CD1c-positive myeloid dendritic cell (primary cell): ENCODE results near the gene CALY.
"Not testable (repeated sequence)": the region's sequence is repeated elsewhere in the genome, so short reads cannot be mapped to it uniquely, and the experiment has no call there.

ENCODE experiments used
- DNase-seq: peaks from one replicate; pipeline ENCODE4 v3.0.0-alpha.2; 2016; ENCODE audit errors: extremely low spot score

Gene CALY

DNA sequence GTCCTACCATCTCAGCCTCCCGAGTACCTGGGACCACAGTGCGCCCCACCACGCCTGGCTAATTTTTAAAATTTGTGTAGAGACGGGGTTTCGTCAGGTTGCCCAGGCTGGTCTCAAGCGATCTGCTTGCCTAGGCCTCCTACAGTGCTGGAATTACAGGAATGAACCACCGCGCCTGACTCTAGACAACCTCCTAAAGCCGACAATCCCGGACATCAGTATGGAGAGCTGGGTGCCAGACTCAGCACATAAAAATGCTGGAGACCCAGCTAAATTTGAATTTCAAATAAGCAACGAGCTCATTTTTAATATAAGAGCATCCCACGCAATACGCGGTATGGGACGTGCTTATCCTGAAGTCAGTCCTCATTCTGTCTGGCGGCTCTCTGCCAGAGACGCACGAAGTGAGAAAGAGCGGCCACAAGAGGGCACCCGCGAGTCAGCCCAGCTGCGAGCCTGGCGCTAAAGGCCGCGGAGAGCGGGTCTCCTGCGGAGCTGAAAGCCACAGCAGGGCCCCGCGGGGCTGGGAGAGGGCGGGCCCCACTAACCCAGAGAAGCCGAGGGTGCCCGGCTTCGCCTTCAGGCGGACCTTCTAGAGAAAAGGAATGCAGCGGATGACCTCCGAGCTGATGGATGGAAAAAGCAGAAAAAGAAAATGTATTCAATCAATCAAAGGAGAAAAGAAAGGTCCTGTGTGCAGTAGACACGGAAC is 7.0 kb downstream of the CALY start:
- peak; percentile 90 for DNase-seq

DNA sequence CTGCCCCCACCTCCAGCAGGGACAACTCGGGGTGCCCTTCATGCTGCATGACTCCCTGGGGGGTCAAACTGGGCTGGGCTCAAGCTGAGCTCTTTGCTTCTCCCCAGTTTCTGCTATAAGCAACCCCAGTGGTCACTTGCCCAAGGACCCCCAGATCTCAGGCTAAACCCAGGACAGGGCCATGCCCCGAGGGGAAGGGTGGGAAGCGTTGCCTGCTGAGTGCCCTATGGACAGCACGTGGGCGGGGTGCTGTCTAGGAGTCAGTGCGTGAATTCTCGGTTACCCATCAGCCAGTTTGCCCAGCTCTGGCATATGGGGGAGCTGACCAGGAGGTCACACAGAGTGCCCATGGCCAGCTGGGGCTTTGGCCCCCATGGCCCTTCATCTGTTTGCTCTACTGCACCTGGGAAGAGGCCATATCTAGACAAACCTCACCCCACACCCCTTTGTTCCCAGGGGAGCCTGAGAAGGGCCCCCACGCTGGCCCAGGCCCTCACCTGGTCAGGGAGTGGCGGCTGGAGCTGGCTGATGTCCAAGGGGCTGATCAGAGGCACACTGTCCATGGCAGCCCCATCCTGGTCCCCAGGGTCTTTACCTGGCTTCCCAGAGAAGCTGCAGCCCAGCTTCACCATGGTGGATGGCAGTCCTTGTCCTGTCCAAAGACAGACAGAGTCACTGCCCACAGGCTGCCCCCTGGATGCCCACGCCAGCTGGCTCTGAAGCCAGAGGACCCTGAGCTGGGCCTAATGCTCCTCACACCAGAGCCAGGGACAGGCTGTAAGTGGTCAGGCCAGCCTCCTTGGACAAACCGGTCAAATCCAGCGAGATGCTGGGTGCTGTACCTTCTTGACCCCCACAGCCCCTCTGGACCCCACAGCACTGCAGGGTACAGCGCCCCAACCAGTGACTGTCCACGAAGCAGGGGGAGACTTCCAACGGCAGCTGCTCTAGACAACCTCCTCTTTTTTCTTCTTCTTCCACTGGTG is 8.0 kb downstream of the CALY start:
- no peak for DNase-seq

DNA sequence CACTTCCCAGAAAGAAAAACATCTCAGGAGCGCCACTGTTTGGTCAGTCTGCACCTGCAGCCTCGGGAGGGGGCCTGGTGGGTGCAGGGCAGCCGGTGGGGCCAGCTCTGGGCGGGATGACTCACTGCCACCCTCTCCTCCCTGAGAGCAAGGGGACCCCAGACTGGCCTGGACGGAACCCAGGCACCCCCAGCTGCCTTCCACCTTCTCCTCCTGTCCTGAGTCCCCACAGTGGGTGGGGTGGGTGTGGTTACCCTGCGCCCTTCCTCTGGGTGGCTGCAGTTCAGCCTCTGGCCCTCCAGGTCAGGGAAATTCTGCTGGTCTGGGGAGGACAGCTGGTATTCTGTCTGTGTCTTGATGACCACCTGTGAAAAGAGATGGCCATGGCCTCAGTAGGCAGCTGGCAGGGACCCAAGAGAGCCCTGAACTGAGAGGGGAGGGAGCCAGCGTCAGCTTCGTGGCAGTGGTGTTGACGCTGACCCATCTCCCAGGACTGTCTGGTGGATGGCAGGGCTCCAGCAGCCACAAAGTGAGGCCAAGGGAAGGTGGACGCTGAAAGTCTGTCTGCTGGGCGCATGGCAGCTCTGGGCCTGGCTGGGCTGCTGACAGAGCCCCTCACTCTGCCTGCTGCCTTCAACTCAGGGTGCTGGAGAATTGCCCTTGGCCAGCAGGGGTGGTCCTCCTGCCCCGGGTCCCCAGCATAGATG is 8.9 kb downstream of the CALY start:
- no peak for DNase-seq

DNA sequence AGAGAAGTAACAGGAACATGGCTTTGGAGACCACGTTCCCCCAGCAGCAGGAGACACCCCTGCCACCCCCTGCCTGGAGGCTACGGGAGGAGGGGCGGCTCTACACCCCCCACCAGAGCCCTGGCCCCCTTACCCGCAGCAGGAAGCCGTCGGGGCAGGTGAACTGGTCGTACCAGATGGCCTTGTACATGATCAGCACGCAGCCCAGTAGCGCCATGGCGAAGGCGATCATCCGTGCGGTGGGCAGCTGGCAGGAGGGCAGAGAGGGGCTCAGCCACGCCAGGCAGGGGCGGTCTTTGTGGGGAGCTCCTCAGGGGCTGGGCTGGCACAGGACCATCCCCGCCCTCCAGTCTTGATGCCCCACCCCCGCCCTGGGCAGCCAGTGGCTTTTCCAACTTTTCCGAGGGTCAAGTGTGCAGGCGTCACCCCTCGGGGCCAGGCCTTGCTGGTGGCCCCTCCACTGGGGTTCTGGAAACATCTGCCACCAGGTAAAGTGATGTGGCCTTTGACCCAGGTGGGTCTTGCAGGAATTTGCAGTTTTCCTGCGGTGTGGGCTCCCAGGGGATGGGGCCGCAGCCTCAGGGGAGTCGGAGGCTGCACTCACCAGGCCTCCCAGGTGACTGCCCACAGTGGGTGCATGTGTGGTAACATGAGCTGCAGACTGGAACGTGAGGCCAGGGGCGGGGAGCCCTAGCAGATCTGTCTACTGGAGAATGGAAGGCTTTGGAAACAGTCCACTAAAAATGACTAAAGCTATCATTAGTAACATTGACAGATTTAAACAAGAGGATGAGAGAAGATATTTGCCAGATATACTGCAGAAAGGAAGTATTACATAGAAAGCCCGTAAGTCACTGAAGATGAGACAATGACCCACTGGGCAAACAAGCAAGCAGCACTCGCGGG is 9.7 kb downstream of the CALY start:
- DNase-seq = no peak

DNA sequence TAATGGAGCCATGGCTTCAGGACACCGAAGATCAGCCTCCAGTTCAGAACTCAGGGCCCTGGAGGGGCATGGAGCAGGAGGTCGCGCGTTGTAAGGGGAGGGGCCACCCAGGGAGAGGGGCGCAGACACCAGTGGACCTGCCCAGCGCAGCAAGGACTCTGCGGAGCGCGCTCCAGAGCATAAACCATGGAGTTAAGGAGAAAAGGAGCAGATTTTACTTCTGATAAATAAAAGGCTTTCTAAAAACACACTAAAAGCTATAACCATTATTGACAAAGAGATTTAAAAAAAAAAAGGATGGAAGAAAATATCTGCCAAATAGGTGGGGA is 10.5 kb downstream of the CALY start:
- DNase-seq = no peak

DNA sequence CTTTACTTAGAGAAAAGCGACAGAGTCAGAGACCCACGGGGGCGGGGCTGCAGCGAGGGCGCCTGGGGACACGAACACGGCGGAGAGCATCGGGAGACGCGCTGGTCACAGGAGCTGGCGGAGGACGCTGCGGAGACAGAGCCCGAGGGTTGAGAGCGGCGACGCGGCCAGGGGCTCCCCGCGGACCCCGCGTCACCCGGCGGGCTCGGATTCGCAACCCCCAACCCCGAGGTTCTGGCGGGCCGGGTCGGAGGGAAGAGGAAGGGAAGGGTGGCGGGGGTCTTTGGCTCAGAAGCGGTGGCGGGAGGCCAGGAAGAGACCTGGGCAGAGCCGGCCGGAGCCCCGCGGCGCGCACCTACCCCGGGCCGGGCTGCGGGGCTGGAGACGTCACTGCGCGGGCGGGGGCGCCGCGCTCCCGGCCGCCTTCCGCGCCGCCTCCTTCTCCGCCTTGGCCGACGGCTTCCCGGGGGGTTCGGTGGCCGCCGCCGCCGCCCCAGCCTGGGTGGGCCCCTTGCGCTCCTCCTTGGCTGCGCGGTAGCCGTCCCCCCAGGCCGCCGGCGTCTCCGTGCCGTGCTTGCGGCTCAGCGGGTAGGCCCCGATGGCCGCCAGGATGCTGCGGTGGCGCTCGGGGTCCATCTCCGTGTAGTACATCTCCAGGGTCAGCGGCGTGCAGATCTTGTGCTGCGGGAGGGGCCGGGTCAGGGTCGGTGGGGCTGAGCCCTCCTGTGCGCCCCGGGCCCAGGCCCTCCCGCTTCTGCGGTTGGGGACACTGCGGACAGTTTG is 11.1 kb downstream of the CALY start:
- DNase-seq = no peak

DNA sequence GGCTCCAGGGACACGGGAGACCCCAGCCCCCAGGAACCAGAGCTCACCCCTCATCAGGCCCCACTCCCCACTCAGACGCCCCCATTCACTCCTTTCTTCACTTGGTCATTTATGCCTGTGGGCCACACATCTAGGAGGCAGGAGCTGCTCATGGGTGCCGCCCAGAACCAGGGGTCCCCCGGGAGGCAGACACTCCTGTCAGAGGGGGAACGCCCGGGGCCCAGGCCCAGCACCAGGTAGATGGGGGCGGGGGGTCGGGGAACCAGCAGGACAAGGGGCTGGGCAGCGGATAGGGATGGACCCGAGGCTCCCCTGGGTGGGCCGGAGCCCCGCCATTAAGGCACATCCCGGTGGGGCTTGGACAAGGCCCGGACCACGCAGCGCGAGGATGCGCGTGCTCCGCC is 11.8 kb downstream of the CALY start:
- no peak for DNase-seq

DNA sequence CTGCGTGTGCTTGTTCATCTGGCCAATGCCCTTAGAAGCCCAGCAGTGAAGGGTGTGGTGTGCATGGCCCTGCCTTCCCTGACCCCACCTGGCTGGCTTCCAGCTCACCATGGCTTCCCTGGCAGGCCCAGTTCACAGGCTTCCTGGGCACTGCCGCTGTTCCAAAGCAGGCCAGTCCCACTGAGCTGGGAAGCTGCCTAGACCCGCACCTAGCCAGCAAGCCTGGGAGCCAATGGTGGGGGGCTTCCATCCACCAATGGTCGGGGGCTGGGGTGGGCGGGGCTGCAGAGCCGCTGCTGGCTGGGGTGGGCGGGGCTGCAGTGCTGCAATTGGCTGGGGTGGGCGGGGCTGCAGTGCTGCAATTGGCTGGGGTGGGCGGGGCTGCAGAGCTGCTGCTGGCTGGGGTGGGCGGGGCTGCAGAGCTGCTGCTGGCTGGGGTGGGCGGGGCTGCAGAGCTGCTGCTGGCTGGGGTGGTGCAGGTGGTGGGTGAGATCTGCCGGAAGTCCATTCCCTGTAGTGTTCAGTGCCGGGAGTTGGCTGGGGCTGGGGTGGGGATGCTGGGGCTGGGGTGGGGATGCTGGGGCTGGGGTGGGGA is 12.4 kb downstream of the CALY start:
- DNase-seq = no peak

DNA sequence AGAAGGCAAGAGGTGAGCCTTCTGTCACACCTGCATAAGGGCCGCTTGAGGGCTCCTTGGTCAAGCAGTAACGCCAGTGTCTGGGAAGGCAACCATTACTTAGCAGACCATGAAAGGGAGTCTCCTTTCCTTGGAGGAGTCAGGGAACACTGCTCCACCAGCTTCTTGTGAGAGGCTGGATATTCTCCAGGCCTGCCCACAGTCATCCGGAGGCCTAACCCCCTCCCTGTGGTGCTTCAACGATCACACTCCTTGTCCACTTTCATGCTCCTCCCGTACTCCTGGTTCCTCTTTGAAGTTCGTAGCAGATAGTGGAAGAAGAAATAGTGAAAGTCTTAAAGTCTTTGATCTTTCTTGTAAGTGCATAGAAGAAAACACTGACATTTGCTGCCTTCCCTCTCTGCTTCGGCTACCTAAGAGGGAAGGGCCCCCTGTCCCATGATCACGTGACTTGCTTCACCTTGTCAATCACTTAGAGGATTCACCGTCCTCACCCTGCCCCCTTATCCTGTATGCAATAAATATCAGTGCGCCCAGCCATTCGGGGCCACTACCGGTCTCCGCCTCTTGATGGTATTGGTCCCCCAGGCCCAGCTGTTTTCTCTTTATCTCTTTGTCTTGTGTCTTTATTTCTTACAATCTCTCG is 14.5 kb downstream of the CALY start:
- not testable (repeated sequence) for DNase-seq

DNA sequence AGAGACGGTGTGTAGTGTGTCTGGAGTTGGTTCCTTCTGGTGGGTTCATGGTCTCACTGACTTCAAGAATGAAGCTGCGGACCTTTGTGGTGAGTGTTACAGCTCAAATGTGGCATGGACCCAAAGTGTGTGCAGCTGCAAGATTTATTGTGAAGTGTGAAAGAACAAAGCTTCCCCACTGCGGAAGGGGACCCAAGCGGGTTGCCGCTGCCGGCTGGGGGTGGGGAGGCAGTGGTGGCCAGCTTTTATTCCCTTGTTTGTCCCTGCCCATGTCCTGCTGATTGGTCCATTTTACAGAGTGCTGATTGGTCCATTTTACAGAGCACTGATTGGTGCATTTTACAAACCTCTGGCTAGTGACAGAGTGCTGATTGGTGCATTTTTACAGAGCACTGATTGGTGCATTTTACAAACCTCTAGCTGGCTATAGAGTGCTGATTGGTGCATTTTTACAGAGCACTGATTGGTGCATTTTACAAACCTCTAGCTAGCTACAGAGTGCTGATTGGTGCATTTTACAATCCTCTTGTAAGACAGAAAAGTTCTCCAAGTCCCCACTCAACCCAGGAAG is 15.8 kb downstream of the CALY start:
- not testable (repeated sequence) for DNase-seq

DNA sequence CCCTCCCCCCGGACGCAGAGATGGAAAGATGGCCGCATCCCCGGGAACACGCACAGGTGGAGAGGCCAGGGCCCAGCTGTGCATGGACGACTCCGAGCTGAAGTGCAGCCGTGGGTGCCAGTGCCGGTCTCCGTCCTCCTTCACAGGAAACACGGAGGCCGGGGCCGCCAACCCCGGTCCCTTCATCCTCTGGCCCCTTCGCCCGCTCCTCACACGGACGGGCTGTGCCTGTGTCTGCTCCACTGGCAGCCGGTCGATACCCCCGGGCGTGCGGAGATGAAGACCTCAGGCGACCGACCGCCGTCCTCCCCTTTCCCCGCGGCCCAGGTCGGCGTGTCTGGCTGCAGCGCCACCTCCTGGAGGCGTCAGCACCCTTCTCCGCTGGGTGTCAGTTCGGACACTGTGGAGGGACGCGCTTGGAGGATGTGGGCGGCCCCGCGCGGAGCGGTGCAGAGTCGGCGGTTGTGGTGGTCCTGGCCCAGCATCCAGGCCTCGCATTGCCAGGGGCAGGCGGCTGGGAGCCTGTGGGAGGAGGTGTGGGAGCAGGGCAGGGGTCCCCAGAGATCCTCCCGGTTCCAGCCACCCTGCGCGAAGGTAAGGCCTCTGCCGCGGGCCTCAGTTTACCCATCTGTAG is 18.1 kb downstream of the CALY start:
- DNase-seq = peak; percentile 81

DNA sequence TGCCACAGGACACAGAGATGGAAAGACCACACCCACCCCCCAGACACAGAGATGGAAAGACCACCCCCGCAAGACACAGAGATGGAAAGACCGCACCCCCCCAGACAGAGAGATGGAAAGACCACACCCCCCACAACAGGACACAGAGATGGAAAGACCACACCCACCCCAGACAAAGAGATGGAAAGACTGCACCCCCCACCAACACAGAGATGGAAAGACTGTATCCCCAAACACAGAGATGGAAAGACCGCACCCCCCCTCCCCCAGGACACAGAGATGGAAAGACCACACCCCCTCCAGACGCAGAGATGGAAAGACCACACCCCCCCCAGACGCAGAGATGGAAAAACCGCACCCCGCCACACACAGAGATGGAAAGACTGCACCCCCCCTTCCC is 20.0 kb downstream of the CALY start:
- DNase-seq = no peak

DNA sequence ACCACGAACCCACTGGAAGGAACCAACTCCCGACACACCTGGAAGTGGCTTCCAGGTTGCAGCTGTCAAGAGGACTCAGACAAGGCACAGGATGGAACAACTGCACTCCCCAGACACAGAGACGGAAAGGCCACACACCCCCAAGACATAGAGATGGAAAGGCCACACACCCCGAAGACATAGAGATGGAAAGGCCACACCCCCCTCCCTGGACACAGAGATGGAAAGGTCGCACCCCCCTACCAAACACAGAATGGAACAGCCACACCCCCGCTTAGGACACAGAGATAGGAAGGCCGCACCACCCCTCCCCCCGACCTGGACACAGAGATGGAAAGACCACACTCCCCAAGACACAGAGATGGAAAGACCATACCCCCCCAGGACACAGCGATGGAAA is 20.4 kb downstream of the CALY start:
- no peak for DNase-seq

DNA sequence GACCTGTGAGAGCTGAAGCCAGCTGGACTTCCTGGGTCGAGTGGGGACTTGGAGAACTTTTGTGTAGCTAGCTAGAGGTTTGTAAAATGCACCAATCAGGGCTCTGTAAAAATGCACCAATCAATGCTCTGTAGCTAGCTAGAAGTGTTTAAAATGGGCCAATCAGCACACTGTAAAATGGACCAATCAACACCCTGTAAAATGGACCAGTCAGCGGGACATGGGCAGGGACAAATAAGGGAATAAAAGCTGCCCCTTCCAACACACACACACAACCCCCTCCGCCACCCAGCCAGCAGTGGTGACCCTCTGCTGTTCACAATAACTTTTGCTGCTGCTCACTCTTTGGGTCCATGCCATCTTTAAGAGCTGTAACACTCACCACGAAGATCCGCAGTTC is 20.8 kb downstream of the CALY start:
- DNase-seq = no peak

DNA sequence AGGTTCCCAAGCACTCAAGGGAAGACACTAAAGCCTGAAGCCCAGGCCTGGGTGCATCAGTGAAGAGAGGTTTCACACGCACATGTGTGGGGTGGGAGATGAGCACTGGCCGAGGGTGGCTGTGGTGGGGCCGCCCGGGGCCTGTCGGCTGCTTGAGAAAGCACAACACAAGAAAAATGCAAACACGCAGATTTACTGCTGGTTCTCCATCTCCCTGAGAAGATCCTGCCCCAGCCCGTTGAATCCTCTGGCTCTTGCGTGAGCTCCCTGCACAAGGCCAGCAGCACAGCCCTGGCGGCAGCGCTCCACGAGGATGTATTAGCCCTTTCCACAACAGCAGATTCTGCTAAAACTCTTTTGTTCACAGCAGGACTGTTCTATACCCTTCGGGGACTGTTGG is 21.8 kb downstream of the CALY start:
- DNase-seq = no peak

DNA sequence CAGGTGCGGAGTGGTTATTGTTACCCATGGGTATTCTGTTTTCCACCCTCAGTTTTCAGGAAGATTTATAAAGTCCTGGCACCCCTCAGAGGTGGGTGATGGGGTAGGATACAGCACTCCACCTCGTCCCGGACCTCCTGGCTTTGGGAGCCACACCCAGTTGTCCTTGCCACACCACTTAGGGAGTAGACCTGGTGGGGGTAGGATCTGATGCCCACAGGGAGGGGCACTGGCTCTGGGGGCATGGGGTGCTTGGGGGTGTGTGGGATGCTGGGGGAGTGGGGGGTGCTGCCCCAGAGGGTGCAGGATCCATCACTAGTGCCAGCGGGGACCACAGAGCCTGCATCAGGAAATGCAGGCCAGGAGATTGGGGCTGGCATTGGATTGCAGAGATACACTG is 23.5 kb downstream of the CALY start:
- DNase-seq = no peak

DNA sequence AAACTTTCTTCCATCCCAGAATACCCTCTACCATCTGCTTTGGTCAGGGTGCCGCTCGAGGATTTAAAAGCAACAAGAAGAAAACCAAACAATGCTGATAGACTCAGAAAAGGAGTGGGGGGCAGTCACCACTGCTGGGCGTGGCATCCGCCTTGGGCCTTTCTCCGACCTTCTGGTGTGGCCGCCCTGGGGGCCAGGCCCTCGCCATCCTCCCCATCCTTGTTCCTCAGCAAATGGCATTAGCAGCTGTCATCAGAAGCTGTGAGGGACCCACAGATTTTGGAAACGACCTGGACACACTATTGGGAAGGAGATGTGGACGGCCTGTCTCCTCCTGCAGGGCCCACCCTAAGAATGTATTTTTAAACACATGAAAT is 23.9 kb downstream of the CALY start:
- DNase-seq = no peak

DNA sequence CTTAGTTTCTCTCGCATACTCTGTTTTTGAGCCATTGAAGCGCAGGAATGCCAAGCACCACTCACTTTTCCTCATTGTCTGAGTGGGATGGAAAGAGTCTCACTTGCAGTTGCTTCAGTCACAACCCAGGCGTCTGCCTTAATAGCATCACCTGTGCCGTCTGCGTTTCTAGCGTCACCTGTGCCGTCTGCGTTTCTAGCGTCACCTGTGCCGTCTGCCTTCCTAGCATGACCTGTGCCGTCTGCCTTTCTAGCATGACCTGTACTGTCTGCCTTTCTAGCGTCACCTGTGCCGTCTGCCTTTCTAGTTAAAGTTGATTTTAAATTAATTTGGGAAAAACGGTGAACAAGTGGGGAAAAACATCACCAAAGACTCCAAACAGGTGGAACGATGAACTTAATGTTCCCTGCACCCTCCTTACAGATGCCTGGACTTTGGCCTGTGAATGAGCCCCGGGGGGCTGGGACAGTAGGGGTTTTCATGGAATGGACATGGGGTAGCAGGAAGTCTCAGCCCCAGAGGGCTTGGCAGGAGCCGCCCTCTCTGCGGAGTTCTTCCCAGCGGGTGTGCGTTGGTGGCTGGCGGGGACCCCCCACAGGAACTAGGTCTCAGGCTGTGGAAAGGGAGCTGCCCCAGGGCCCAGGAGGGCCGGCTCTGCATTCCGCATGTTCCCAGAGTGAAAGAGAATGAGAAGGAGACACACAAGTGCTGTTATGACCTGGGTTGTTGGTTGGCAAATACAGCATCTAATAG is 24.5 kb downstream of the CALY start:
- DNase-seq = no peak
